K562 (cell line): ENCODE measurements around the gene SMG5.

ENCODE experiments used
- KDM1A ChIP-seq, 2 experiments: fragments of 450-650 bp; IDR thresholded peaks; 2 replicates each; pipeline ENCODE4 v1.6.1; 2016; ENCODE audit warnings: mild to moderate bottlenecking in 2 of 2
- POLR2AphosphoS5 ChIP-seq: IDR thresholded peaks from 2 replicates; pipeline ENCODE4 v1.6.1; 2011; ENCODE audit warnings: mild to moderate bottlenecking, low read depth, low read length, moderate library complexity; ENCODE audit not compliant: control insufficient read depth, insufficient read depth
- POLR2B ChIP-seq: fragments of 450-650 bp; IDR thresholded peaks from 2 replicates; pipeline ENCODE4 v1.6.1; 2018; ENCODE audit warnings: low read depth; ENCODE audit not compliant: partially characterized antibody
- TF ChIP-seq, protein P1 (sequence below), 3 experiments: IDR thresholded peaks in 2 of 3; conservative IDR thresholded peaks in 1 of 3; 2 replicates each; pipeline ENCODE4 v1.5.1; 2011 to 2012; ENCODE audit warnings: low read length in 3 of 3, mild to moderate bottlenecking in 3 of 3, control low read depth in 2 of 3, improper control_type of control experiment in 1 of 3, inconsistent platforms in 1 of 3, low read depth in 1 of 3, mixed read lengths in 1 of 3, moderate library complexity in 1 of 3; ENCODE audit not compliant: insufficient read depth in 2 of 3

GRCh38 chr1:156310962-156311361 is 28.3 kb upstream of the SMG5 start:
- TF ChIP-seq POLR2B (no peak), KDM1A (IDR thresholded peaks at IDR 0.05) (no peak), POLR2AphosphoS5 (no peak)
- TF ChIP-seq, protein P1, sequence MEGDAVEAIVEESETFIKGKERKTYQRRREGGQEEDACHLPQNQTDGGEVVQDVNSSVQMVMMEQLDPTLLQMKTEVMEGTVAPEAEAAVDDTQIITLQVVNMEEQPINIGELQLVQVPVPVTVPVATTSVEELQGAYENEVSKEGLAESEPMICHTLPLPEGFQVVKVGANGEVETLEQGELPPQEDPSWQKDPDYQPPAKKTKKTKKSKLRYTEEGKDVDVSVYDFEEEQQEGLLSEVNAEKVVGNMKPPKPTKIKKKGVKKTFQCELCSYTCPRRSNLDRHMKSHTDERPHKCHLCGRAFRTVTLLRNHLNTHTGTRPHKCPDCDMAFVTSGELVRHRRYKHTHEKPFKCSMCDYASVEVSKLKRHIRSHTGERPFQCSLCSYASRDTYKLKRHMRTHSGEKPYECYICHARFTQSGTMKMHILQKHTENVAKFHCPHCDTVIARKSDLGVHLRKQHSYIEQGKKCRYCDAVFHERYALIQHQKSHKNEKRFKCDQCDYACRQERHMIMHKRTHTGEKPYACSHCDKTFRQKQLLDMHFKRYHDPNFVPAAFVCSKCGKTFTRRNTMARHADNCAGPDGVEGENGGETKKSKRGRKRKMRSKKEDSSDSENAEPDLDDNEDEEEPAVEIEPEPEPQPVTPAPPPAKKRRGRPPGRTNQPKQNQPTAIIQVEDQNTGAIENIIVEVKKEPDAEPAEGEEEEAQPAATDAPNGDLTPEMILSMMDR (IDR thresholded peaks at IDR 0.05 in 2 of 3, conservative IDR thresholded peaks at IDR 0.05 in 1 of 3; ENCODE audit: insufficient read depth in 2 of 3, low read depth in 1 of 3, low read length in 3 of 3) = no peak
